K562 (cell line): ENCODE measurements around the gene POU3F1.

Experiments used
- BRF2 ChIP-seq: IDR thresholded peaks from 3 replicates; pipeline ENCODE4 v1.6.1; 2011; ENCODE audit warnings: borderline replicate concordance, mild to moderate bottlenecking; ENCODE audit not compliant: insufficient read length, insufficient read depth
- PHF21A ChIP-seq: fragments of 450-650 bp; IDR thresholded peaks from 2 replicates; pipeline ENCODE4 v1.6.1; 2017; ENCODE audit warnings: low read depth, borderline replicate concordance
- TF ChIP-seq, protein P1 (sequence below), 3 experiments: IDR thresholded peaks in 2 of 3; conservative IDR thresholded peaks in 1 of 3; 2 replicates each; pipeline ENCODE4 v1.5.1; 2011 to 2012; ENCODE audit warnings: low read length in 3 of 3, mild to moderate bottlenecking in 3 of 3, control low read depth in 2 of 3, improper control_type of control experiment in 1 of 3, inconsistent platforms in 1 of 3, low read depth in 1 of 3, mixed read lengths in 1 of 3, moderate library complexity in 1 of 3; ENCODE audit not compliant: insufficient read depth in 2 of 3

- TF ChIP-seq, protein P1, sequence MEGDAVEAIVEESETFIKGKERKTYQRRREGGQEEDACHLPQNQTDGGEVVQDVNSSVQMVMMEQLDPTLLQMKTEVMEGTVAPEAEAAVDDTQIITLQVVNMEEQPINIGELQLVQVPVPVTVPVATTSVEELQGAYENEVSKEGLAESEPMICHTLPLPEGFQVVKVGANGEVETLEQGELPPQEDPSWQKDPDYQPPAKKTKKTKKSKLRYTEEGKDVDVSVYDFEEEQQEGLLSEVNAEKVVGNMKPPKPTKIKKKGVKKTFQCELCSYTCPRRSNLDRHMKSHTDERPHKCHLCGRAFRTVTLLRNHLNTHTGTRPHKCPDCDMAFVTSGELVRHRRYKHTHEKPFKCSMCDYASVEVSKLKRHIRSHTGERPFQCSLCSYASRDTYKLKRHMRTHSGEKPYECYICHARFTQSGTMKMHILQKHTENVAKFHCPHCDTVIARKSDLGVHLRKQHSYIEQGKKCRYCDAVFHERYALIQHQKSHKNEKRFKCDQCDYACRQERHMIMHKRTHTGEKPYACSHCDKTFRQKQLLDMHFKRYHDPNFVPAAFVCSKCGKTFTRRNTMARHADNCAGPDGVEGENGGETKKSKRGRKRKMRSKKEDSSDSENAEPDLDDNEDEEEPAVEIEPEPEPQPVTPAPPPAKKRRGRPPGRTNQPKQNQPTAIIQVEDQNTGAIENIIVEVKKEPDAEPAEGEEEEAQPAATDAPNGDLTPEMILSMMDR (IDR thresholded peaks at IDR 0.05 in 2 of 3, conservative IDR thresholded peaks at IDR 0.05 in 1 of 3; ENCODE audit: insufficient read depth in 2 of 3, low read depth in 1 of 3, low read length in 3 of 3) = no peak
- TF ChIP-seq PHF21A (no peak), BRF2 (no peak)
Measured at GRCh38 chr1:38084113-38084512, 37.5 kb upstream of the POU3F1 start.
